H9 (cell line): Measurements from ENCODE around the gene FBXO47. TPM values are rescaled to one million over a fixed set of nuclear protein-coding genes. Genes with fewer than 3 reads are reported as not detected.

ENCODE experiments used
- DNase-seq: peaks from one replicate; pipeline ENCODE4 v3.0.0-alpha.2; 2017
- H2AFZ ChIP-seq: one replicate; pipeline ENCODE4 v1.6.1; 2013; ENCODE audit warnings: mild to moderate bottlenecking, low read length, control low read depth, moderate library complexity
- H2AK5ac ChIP-seq: 2 replicates; pipeline ENCODE4 v1.6.1; 2013; ENCODE audit warnings: low read length, control low read depth, mixed read lengths; ENCODE audit not compliant: insufficient read length
- H2BK120ac ChIP-seq: one replicate; pipeline ENCODE4 v1.6.1; 2013; ENCODE audit warnings: low read depth, mild to moderate bottlenecking, low read length, control low read depth, inconsistent platforms; ENCODE audit not compliant: poor library complexity, severe bottlenecking
- H2BK12ac ChIP-seq: 2 replicates; pipeline ENCODE4 v1.6.1; 2013; ENCODE audit warnings: low read length, control low read depth, mixed read lengths, low read depth; ENCODE audit not compliant: insufficient read length
- H2BK15ac ChIP-seq: 2 replicates; pipeline ENCODE4 v1.6.1; 2013; ENCODE audit warnings: low read depth, low read length, control low read depth
- H2BK20ac ChIP-seq: one replicate; pipeline ENCODE4 v1.6.1; 2013; ENCODE audit warnings: low read depth, mild to moderate bottlenecking, low read length, control low read depth, inconsistent platforms; ENCODE audit not compliant: poor library complexity, severe bottlenecking
- H2BK5ac ChIP-seq: 2 replicates; pipeline ENCODE4 v1.6.1; 2013; ENCODE audit warnings: low read length, control low read depth, mixed read lengths; ENCODE audit not compliant: insufficient read length
- H3K14ac ChIP-seq: 2 replicates; pipeline ENCODE4 v1.6.1; 2013; ENCODE audit warnings: low read length, control low read depth; ENCODE audit not compliant: insufficient read depth
- H3K18ac ChIP-seq: 2 replicates; pipeline ENCODE4 v1.6.1; 2013; ENCODE audit warnings: low read depth, mild to moderate bottlenecking, mixed read lengths, low read length, control low read depth; ENCODE audit not compliant: insufficient read length
- H3K23ac ChIP-seq: 2 replicates; pipeline ENCODE4 v1.6.1; 2013; ENCODE audit warnings: low read length, control low read depth, mixed read lengths, low read depth; ENCODE audit not compliant: insufficient read length
- H3K23me2 ChIP-seq: 2 replicates; pipeline ENCODE4 v1.6.1; 2013; ENCODE audit warnings: low read depth, mild to moderate bottlenecking, mixed read lengths, low read length, control low read depth; ENCODE audit not compliant: insufficient read length, poor library complexity, severe bottlenecking
- H3K27ac ChIP-seq: 2 replicates; pipeline ENCODE4 v1.5.1; 2013; ENCODE audit warnings: low read length, control low read depth, mixed read lengths, low read depth; ENCODE audit not compliant: insufficient read length
- H3K27me3 ChIP-seq: 2 replicates; pipeline ENCODE4 v1.6.1; 2013; ENCODE audit warnings: low read length, control low read depth, inconsistent platforms; ENCODE audit not compliant: insufficient read depth
- H3K4ac ChIP-seq: 2 replicates; pipeline ENCODE4 v1.6.1; 2013; ENCODE audit warnings: low read depth, mild to moderate bottlenecking, control low read depth, inconsistent platforms, low read length, moderate library complexity
- H3K4me1 ChIP-seq: 2 replicates; pipeline ENCODE4 v1.6.1; 2013; ENCODE audit warnings: low read length, control low read depth, inconsistent platforms; ENCODE audit not compliant: insufficient read depth
- H3K4me2 ChIP-seq: 2 replicates; pipeline ENCODE4 v1.6.1; 2013; ENCODE audit warnings: low read length, control low read depth, mixed read lengths; ENCODE audit not compliant: insufficient read length, insufficient read depth
- H3K56ac ChIP-seq: 2 replicates; pipeline ENCODE4 v1.6.1; 2013; ENCODE audit warnings: low read depth, mild to moderate bottlenecking, mixed read lengths, low read length, control low read depth; ENCODE audit not compliant: insufficient read length
- H3K79me1 ChIP-seq: 2 replicates; pipeline ENCODE4 v1.6.1; 2013; ENCODE audit warnings: low read depth, mild to moderate bottlenecking, moderate library complexity, low read length, control low read depth, inconsistent platforms; ENCODE audit not compliant: insufficient read depth, poor library complexity, severe bottlenecking
- H3K79me2 ChIP-seq: 2 replicates; pipeline ENCODE4 v1.6.1; 2013; ENCODE audit warnings: low read length, control low read depth, inconsistent platforms; ENCODE audit not compliant: insufficient read depth
- H3K9ac ChIP-seq: 2 replicates; pipeline ENCODE4 v1.6.1; 2013; ENCODE audit warnings: low read length, control low read depth, mixed read lengths; ENCODE audit not compliant: insufficient read length; ENCODE audit errors: extremely low read depth
- H3K9me3 ChIP-seq: one replicate; pipeline ENCODE4 v1.6.1; 2013; ENCODE audit warnings: low read depth, low read length, inconsistent platforms; ENCODE audit not compliant: control insufficient read depth
- H3T11ph ChIP-seq: one replicate; pipeline ENCODE4 v1.6.1; 2013; ENCODE audit warnings: mild to moderate bottlenecking, low read length, control low read depth, inconsistent platforms
- H4K20me1 ChIP-seq: one replicate; pipeline ENCODE4 v1.6.1; 2013; ENCODE audit not compliant: control insufficient read depth, insufficient read length, insufficient read depth
- H4K5ac ChIP-seq: 2 replicates; pipeline ENCODE4 v1.6.1; 2013; ENCODE audit warnings: low read depth, mild to moderate bottlenecking, mixed read lengths, low read length, control low read depth; ENCODE audit not compliant: insufficient read length
- H4K8ac ChIP-seq: replicated peaks from 2 replicates; pipeline ENCODE4 v1.6.1; 2013; ENCODE audit warnings: low read length, control low read depth, mixed read lengths, low read depth; ENCODE audit not compliant: insufficient read length
- H4K91ac ChIP-seq: 2 replicates; pipeline ENCODE4 v1.6.1; 2013; ENCODE audit warnings: low read depth, mild to moderate bottlenecking, moderate library complexity, mixed read lengths, low read length, control low read depth; ENCODE audit not compliant: insufficient read length
- H3K27ac Mint-ChIP-seq, 3 experiments: 2 replicates in 2 of 3; 3 replicates in 1 of 3; pipeline ENCODE4 v1.8.0; 2020 to 2021; ENCODE audit warnings: mixed read lengths in 3 of 3, mild to moderate bottlenecking in 1 of 3, moderate library complexity in 1 of 3
- H3K27me3 Mint-ChIP-seq: 2 replicates; pipeline ENCODE4 v1.8.0; 2021; ENCODE audit warnings: low read depth, mild to moderate bottlenecking, moderate library complexity, mixed read lengths
- H3K36me3 Mint-ChIP-seq, 3 experiments: 2 replicates in 2 of 3; 3 replicates in 1 of 3; pipeline ENCODE4 v1.8.0; 2020 to 2021; ENCODE audit warnings: low read depth in 3 of 3, mixed read lengths in 3 of 3; ENCODE audit not compliant: insufficient read depth in 1 of 3
- H3K4me1 Mint-ChIP-seq, 2 experiments: 2 replicates each; pipeline ENCODE4 v1.8.0; 2020; ENCODE audit warnings: mixed read lengths in 2 of 2
- H3K4me3 Mint-ChIP-seq, 2 experiments: 2 replicates in 1 of 2; 3 replicates in 1 of 2; pipeline ENCODE4 v1.8.0; 2020 to 2021; ENCODE audit warnings: mild to moderate bottlenecking in 2 of 2, mixed read lengths in 2 of 2, moderate library complexity in 1 of 2
- H3K9me3 Mint-ChIP-seq, 2 experiments: 2 replicates in 1 of 2; 3 replicates in 1 of 2; pipeline ENCODE4 v1.8.0; 2020; ENCODE audit warnings: mild to moderate bottlenecking in 2 of 2, mixed read lengths in 2 of 2, moderate library complexity in 1 of 2
- WGBS: extraction: QIAGEN DNeasy Blood & Tissue Kit; methylation state at CpG from one replicate; pipeline ENCODE4 v1.1.7; 2013; ENCODE audit warnings: missing lambda C conversion rate, low lambda C conversion rate, mixed read lengths; ENCODE audit not compliant: insufficient read length; ENCODE audit errors: extremely low coverage; 5-methylcytosine and 5-hydroxymethylcytosine counted together
- total RNA-seq: library from RNA; stranded (reverse); gene quantifications from 2 replicates; pipeline ENCODE4 v1.2.1, GENCODE V29; 2021
- TF ChIP-seq, protein P1 (sequence below): fragments of 200-600 bp; sonication (generic); conservative IDR thresholded peaks from 3 replicates; pipeline ENCODE4 v1.8.0; 2021; ENCODE audit warnings: antibody characterized with exemption, mild to moderate bottlenecking

The FBXO47 gene
- total RNA-seq, 1 experiment from 2014 or later, result not detected

DNA sequence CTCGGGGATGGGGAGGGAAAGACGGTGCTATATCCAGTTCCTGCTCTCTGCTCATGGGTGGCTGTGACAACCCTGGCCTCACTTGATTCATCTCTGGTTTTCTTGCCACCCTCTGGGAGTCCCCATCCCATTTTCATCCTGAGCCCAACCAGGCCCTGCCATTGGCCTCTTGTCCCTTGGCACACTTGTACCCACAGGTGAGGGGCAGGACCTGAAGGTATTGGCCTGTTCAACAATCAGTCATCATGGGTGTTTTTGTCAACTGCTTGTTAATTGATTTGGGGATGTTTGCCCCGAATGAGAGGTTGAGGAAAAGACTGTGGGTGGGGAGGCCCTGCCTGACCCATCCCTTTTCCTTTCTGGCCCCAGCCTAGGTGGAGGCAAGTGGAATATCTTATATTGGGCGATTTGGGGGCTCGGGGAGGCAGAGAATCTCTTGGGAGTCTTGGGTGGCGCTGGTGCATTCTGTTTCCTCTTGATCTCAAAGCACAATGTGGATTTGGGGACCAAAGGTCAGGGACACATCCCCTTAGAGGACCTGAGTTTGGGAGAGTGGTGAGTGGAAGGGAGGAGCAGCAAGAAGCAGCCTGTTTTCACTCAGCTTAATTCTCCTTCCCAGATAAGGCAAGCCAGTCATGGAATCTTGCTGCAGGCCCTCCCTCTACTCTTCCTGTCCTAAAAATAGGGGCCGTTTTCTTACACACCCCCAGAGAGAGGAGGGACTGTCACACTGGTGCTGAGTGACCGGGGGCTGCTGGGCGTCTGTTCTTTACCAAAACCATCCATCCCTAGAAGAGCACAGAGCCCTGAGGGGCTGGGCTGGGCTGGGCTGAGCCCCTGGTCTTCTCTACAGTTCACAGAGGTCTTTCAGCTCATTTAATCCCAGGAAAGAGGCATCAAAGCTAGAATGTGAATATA lies 46.6 kb downstream of the FBXO47 start:
- Histone ChIP-seq H3K9ac (no peak overlapping the region), H3K27me3 (no peaks in the 10 kb centered on the region), H3K79me2 (no peaks in the 10 kb centered on the region), H2BK12ac (no peak overlapping the region), H3K23me2 (no peaks in the 10 kb centered on the region), H3K4me1 (no peaks in the 10 kb centered on the region; the same call in 1 of the 2 replicates), H3K56ac (no peak overlapping the region), H3K18ac (no peak overlapping the region), H4K20me1 (no peaks in the 10 kb centered on the region), H3T11ph (no peak overlapping the region), H3K79me1 (no peaks in the 10 kb centered on the region), H3K27ac (no peak overlapping the region), H3K9me3 (no peaks in the 10 kb centered on the region), H4K5ac (no peak overlapping the region), H3K4ac (no peak overlapping the region), H2AK5ac (no peak overlapping the region), H3K23ac (no peak overlapping the region), H2BK120ac (no peak overlapping the region), H2BK20ac (no peak overlapping the region), H3K4me2 (no peak overlapping the region), H2BK5ac (no peak overlapping the region), H2BK15ac (no peak overlapping the region), H2AFZ (no peak overlapping the region), H3K14ac (no peak overlapping the region), H4K8ac (no peak overlapping the region), H4K91ac (no peak overlapping the region)
- no CpG with 5 or more reads among the region's 9 CpGs for WGBS
- H3K36me3 Mint-ChIP-seq, result peaks cover 15 to 40% (median 32%) of the 10 kb centered on the region in 3 experiments
- H3K27ac Mint-ChIP-seq, result peak overlapping the region in 1 of 3 experiments; percentile 10; a peak in 1 of 7 replicates
- no peak for DNase-seq
- TF ChIP-seq, protein P1, sequence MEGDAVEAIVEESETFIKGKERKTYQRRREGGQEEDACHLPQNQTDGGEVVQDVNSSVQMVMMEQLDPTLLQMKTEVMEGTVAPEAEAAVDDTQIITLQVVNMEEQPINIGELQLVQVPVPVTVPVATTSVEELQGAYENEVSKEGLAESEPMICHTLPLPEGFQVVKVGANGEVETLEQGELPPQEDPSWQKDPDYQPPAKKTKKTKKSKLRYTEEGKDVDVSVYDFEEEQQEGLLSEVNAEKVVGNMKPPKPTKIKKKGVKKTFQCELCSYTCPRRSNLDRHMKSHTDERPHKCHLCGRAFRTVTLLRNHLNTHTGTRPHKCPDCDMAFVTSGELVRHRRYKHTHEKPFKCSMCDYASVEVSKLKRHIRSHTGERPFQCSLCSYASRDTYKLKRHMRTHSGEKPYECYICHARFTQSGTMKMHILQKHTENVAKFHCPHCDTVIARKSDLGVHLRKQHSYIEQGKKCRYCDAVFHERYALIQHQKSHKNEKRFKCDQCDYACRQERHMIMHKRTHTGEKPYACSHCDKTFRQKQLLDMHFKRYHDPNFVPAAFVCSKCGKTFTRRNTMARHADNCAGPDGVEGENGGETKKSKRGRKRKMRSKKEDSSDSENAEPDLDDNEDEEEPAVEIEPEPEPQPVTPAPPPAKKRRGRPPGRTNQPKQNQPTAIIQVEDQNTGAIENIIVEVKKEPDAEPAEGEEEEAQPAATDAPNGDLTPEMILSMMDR, result no peak
- H3K4me3 Mint-ChIP-seq, result peak overlapping the region in 1 of 2 experiments; percentile 54; a peak in 1 of 5 replicates
- H3K9me3 Mint-ChIP-seq, result no peaks in the 10 kb centered on the region
- H3K27me3 Mint-ChIP-seq, result no peaks in the 10 kb centered on the region; the same call in 1 of the 2 replicates
- peaks cover 21 to 30% of the 10 kb centered on the region in 2 experiments for H3K4me1 Mint-ChIP-seq
